ENCODE results near the gene SPDEF.
A peak's percentile ranks its signal among the peaks of the same experiment; 100 is the strongest.

Gene SPDEF

DNA sequence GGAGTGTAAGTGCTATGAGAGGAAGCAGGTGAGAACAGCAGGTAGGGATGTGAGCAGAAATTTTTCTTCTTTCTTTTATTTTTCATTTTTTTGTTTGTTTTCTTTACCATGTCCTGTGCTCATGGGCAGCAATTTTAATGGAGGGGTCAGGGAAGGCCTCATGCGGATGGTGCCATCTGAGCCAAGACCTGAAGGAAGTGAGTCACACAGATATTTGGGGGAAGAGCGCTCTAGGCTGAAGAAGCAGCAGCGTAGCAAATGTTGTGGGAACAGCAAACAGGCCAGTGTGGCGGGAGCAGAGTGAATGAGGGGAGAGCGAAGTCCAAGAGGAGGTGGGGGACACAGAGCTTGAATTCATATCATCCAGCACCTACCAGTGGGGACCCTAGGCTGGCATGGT is 12.7 kb downstream of the SPDEF start:
- DNase-seq, result no peak

DNA sequence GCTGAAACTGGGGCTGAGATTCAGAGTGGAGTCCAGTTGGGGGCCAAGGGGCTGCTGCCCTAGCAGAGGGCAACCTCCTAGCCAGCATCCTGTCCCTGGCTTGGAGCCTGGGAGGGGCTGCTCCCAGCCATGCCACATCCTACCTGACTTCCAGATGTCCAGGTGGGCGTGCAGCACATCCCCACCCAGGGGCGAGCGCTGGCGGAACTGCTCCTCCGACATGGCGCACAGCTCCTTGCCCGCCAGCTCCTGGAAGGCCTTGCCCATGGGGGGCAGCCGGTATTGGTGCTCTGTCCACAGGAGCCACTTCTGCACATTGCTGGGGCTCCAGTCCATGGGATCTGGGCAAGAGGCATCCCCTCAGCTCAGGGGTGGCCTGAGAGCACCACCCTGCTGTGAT is 15.3 kb downstream of the SPDEF start:
- DNase-seq, result no peak

DNA sequence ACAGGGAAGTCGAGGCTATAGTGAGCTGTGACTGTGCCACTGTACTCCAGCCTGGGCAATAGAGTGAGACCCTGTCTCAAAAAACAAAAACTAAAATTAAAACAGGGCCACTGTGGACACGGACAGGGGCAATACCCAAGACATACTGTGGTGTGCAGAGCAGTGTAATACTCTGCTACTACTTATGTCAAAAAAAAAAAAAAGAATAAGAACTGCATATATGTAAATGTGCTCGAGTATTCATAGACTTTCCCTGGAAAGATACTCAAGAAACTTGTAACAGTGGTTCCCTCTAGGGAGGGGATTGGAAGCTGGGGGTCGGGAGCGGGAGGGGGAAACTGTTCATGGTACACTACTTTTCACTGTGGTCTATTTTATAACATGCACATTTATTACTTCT is 15.9 kb downstream of the SPDEF start:
- DNase-seq, result no peak

DNA sequence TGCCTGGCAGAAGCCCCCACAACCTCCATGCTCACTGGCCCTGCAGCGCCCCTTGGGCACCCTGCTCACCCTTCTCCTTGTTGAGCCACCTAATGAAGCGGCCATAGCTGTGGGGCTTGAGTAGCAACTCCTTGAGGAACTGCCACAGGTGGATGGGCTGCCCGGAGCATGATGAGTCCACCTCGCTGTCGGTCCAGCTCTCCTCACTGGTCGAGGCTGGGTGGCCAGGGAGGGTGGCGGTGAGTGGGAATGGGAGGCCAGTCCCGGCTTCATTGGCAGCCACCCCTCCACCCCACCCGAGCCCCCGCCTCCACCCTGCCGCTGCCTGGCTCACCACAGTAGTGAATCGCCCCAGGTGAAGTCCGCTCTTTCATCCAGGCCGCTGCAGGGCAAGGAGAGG is 16.9 kb downstream of the SPDEF start:
- DNase-seq, result no peak

DNA sequence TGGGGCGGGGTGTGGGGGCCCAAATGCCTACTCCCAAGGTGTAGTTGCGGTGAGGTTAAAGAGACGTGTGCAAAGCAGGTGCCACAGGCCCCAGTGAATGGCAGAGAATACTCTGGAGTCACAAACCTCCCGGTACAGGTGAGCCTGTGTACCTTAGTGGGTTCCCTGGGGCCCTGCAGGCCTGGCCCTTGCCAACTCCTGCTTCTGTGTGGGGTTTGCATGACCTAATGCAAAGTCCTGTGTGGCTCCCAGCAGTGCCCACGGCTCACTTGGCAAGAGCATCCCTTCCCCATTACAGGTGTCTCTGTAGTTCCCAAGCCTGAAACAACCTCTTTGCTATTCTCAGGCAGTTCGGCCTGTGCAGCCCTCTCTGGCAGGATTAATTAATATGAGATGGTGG is 17.5 kb downstream of the SPDEF start:
- no peak for DNase-seq

DNA sequence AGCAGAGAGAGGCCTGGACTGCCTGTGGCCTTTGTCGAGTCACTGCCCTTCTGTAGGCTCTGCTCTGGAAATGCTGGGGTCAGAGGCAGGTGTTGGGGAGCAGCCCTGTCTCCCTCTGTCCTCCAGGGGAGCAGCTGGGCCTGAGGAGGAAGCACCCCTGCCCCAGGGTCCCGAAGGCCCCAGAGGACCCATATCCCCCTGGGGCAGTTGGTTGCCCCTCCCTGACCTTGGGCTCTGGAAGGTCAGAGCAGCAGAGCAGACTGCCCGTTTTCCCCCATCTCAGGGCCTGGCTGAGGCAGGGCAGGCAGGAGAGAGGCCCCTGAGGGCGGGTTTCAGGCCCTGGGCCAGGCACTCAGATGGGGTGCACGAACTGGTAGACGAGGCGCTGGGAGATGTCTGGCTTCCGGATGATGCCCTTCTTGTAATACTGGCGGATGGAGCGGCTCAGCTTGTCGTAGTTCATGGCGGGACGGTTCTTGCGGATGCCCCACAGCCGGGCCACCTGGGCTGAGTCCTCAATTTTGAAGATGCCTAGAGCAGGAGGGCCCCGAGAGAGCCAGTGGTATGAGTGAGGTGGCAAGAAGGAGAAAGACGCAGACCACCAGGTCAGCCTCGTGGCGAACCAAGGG is 18.1 kb downstream of the SPDEF start:
- no peak for DNase-seq

DNA sequence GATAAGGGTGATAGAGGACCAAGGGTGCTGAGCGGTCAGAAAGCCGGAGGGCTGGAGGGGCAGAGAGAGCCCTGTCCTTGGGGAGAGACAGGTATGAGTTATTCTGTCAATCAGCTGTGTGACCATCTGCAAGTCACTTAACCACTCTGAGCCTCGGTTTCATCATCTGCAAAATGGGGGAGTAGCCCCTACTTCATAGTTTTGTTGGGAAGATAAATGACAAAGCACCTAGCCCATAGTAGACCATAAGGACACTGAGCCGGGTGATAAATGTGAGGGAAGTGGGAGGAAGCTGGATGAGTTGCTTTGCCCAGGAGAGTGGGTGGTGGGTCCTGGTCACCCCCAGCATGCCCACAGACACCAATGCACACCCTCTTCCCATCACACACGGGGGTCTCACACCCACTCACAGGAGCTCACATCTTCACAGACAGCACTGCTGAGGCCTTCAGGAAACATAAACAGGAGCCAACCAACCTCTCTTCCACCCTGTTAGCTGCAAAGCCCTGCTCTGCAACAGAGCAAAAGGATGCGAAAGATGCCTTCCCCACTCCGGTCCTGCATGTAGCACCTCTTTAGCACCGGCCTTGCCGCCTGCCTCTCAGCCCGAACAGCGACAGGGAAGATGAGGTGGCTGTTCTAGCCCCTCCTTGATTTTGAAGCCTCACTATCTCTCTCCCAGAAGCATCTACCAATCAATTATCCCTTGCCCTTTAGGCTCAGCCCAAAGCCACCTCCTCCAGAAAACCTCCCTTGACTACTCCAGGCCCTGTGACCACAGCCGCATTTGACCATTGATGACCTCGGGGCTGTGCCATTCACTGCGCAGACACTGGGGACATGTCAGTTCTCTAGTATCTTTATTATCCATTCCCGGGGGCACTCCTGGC is 18.9 kb downstream of the SPDEF start:
- DNase-seq, result no peak

DNA sequence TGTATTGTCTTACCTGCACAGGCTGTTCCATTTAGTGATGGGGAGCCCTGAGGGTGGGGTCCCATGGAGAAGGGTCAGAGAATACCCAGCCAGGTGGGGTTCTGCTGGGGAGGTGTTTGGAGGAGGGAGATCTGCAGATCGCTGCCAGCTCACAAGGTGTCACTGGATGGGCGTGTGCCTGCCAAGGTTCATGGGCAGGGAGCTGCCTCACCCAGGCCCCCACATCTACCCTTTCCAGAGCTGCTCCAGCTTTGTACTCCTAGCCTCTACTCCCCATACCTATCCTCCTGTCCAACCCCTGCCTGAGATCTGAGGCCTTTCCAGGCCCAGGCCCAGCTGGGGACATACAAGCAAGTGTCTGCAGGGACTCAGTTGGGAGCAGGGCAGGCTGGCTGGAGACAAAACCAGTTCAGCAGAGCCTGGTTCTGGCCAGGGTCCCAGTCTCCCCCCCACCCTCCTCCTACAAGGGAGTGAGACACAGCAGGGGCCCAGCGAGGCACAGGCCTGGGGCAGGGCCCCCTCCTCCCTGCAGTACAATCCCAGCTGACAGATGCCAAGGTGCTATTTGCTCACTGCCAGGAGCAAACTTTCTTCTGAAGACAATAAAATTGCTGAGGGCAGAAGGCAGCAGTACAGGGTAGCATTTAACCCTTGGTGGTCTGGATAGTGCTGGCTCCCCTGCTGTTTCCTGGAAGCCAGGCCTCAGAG is 19.7 kb downstream of the SPDEF start:
- no peak for DNase-seq

DNA sequence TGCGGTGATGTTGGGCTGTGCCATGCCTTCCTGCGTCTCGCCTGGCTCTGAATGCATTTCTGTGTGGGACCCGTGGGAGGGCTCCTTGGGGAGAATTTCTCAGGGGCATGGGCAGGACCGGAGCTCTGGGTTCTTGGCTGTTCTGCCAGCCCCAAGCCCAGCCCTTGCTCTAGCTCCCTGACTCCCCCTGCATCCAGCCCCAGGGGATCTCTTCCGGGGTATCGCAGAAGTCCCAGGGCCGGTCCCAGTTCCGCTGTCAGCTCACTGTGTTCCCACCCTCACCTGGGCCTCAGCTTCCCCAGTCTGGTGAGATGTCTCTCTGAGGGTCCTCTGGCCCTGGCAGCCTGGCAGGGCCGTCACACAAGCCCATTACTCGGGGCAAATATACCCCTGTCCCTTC is 20.5 kb downstream of the SPDEF start:
- DNase-seq, result no peak

DNA sequence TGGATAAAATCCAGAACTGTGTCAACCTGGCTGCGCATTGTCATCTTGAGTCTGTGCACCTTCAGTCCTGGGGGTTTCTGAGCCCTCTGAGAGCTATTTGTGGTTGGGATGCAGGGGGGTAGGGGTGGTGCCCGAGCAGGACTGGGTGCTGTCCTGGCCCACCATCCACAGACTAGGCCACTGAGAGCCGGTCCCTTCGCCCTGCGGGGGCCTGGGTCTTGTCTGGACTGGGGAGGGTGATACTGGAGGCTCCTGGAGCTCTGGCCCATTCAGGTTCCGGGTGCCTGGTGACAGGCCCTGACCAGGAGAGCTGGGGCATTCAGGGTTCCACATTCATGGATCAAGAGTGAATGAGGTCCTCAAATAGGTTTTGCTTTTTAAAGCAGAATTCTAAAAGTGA is 20.9 kb downstream of the SPDEF start:
- no peak for DNase-seq

DNA sequence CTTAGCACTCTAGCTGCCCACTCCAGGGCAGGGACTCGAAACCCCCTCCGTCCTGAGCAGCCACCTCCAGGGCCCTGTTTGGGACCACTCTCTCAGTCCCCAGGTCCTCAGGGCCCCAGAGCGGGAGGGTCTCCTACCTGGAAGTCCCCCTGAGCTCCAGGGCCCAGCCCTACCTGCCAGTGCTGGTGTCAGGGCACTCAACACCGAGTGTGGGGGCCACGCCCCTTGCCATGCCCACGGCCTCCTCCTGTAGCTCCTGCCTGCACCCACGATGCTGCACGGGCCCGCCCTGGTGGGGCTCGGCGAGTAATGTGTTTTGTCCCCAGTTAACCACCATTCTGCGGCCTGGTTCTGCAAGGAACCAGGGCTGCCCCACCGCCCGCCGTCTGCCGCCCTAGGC is 21.5 kb downstream of the SPDEF start:
- DNase-seq, result no peak

DNA sequence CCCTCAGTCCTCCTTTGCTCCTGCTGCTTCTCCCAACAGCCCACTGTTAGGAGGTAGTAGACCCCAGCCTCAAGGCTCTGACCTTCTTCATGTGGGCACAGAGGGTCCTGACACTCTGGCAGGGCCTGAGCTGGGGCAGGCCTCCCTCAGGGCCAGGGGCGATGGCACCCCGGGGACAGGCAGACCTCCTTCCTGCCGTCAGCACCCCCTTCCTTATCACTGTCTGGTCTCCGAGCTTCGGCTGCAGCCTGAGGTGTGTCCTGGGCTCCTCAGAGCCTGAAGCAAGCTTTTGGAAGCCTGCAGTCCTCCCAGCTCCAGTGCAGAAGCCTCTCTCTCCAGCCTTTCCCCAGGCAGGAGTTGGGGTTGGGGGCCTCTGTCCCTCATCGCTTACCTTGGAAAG is 22.0 kb downstream of the SPDEF start:
- no peak for DNase-seq

DNA sequence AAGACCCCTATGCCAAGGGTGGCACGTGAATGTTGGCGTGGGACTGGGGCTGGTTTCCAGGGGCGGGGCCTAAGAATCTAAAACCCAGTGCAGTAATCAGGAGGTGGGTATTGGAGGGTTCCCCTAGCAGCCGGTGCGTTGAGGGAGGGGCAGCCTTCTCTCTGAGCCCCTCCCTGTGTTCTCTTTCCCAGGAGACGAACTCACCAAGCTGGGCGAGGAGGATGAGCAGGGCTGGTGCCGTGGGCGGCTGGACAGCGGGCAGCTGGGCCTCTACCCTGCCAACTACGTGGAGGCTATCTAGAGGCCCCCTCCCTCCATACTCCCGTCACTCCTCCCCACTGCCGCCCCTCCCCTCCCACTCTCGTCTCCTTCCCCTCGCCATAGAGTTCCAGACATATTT is 23.9 kb downstream of the SPDEF start:
- no peak for DNase-seq

DNA sequence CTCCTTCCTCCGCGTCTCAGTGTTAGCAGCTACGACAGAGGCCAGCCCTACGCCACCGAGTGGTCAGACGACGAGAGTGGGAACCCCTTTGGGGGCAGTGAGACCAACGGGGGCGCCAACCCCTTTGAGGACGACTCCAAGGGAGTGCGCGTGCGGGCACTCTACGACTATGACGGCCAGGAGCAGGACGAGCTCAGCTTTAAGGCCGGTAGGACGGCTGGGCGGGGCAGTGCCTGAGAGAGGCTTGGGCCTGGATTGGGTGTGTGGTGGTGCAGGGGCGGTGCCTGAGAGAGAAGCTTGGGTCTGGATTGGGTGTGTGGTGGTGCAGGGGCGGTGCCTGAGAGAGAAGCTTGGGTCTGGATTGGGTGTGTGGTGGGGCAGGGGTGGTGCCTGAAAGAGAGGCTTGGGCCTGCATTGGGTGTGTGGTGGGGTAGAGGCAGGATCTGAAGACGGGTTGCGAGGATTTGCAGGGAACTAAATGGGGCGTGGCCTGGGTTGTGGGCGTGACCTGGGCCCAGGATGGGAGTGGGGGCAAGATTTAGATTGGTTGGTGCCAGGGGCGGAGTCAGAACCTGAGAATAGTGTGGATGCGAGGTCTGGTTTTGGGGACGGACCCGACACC is 24.4 kb downstream of the SPDEF start:
- DNase-seq, result peak; percentile 37

DNA sequence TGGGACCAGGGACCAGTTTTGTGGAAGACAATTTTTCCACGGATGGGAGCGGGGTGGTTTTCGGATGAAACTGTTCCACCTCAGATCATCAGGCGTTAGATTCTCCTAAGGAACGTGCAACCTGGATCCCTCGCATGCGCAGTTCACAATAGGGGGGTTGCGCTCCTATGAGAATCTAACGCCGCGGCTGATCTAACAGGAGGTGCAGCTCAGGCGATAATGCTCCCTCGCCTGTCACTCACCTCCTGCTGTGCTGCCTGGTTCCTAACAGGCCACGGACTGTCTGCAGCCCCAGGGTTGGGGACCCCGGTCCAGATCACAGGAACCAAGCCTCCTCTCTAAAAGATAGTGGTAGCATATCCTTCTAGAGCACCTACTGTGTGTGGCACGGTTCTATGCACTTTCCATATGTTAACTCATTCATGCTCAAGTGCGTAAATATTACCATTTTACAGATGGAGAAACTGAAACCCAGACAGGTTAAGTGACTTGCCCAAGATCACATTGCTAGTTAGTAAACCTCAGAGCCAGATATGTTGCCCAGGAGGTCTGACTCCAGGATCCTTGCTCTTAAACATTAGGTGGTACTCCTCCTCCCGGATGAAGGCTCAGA is 25.3 kb downstream of the SPDEF start:
- no peak for DNase-seq

DNA sequence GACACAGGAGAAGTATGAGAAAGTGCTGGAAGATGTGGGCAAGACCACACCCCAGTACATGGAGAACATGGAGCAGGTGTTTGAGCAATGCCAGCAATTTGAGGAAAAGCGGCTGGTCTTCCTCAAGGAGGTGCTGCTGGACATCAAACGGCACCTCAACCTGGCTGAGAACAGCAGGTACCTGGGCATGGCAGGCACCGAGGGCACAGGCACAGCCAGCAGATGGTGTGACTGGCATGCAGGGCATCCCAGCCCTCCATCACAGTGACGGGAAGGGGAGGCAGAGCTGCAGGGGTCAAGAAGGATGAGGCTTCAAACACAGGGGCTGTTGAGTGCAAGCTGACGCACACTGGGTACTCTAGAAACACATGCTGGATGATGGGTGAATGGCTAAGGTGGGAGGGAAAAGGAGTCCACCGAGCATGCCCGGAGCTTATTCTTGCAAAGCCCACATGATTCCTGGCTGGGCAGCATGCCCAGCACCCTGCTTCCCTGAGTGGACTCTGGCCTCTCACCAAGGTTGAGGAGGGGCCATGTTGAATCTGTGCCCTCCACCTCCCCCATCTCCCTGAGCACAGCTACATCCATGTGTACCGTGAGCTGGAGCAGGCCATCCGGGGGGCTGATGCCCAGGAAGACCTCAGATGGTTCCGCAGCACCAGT is 26.3 kb downstream of the SPDEF start:
- no peak for DNase-seq

DNA sequence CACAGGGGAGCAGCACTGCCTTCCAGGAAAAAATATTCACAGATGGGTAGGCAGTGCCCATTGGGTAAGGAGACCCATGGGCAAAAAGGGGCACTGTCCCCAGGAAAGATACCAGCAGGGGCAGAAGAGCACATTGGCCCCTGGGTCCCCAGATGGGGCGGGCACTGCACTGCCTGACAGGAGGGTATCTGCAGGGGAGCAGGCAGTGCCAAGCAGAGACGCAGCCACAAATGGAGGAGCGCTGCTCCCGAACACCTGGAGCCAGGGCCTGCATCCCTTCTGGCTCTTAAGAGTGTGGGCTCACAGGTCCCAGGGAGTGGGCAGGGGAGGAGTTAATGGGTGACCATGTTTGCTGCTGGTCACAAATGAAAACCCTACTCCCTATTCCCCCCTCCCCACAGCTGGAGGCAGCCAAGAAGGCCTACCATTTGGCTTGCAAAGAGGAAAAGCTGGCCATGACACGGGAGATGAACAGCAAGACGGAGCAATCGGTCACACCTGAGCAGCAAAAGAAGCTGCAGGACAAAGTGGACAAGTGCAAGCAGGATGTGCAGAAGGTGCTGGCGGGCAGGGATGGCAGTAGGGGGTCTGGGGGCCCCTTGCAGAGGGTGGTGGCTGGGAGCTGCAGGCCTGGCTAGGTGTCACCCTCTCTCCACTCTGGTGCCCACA is 27.0 kb downstream of the SPDEF start:
- DNase-seq, result no peak

DNA sequence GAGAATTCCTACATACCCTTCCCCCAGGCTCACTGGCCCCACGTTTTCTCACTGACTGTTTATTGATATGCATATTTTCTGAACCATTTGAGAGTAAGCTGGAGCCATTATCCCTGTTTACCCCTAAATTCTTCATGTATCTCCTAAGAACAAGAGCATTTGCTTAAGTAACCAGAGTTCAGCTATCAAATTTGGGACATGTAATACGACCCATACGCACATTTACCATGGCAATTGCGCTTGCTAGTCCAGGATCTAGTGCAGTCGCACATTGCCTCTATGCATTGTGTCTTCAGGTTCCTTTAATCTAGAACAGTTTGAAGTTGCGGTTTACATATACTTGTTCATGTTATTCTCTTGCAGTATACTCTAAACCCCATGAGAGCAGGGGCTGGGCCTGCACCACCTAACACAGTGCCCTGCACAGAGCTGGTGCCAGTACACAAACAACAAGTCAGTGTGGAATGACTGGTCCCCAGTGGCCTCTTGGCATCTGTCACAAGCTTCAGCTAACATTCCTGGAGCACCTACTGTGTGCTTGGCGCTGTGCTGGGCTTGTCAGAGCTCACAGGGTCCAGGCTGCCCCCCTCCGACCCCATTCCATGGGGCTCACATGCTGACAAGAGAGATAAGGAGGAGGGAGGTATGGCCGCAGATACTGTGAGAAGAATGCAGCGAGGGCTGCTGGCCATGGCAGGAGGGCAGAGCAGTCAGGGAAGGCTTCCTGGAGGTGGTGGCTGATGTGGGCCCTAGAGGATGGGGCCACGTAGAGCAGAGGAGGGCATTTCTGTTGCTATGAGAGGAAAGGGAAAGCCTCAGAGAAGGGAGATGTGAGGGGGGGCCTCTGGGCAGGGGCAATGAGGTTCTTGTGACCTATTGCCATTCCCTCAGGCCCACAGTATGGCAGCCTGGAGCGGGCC is 28.1 kb downstream of the SPDEF start:
- DNase-seq, result no peak

DNA sequence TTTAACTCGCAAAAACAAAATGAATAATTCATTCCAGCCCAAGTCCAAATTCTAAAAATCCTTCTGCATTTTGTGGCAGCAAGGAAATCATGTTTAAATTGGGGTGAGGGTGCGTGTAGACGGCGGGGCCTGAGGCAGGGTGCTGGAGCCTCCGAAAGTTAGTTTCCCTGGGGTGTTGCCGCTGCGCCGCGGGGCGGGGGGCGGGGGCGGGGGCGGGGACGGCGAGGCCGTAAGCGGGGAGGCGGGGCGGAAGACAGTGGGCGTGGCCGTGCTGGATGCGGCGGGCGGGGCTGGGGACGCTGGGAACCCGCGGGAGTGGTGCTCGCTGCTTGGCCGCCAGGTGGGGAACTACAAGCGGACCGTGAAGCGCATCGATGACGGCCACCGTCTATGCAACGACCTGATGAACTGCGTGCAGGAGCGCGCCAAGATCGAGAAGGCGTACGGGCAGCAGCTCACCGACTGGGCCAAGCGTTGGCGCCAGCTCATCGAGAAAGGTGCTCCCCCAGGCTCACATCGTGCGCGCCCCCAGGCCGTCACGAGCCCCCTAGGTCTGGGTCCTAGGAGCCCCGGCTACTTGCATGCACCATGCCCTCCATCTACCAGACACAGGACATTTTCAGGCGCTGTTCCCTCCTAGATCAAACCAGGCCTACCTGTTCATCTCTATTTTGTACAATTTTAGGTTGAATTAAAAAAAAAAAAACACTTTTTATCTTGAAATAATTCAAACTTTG is 29.0 kb downstream of the SPDEF start:
- DNase-seq, result peak; percentile 96
